ENCODE results near the gene SESN2.
"Not testable (repeated sequence)": the region's sequence is repeated elsewhere in the genome, so short reads cannot be mapped to it uniquely, and the experiment has no call there.

The SESN2 gene

GRCh38 chr1:28326984-28327383, 67.7 kb downstream of the SESN2 start:
- DNase-seq (ENCODE audit: low read depth in 2 of 2): no peak

- DNase-seq (ENCODE audit: low read depth in 2 of 2): not testable (repeated sequence)
These were observed 68.1 kb downstream of the SESN2 start for GRCh38 chr1:28327431-28327830.

- no peak for DNase-seq (ENCODE audit: low read depth in 2 of 2)
These were observed 68.9 kb downstream of the SESN2 start for GRCh38 chr1:28328228-28328648.

GRCh38 chr1:28329395-28330153, 70.3 kb downstream of the SESN2 start:
- DNase-seq (ENCODE audit: low read depth in 2 of 2): peak; percentile 2 to 14

All from activated CD8-positive, alpha-beta memory T cell treated with anti-CD3 and anti-CD28 coated beads for 4 hours (primary cell).